Measurements from ENCODE around the gene SZRD1. TPM values are rescaled to one million over a fixed set of nuclear protein-coding genes. Genes with fewer than 3 reads are reported as not detected.

Gene SZRD1
- total and polyA plus RNA-seq, 2 donors (not counting 3 experiments of a cell fraction or from before 2014, with no cell fraction given): 162 to 164 TPM

GRCh38 chr1:16447641-16448040, 80.6 kb downstream of the SZRD1 start:
- no TSS peak for BruUV-seq (replicated peaks)
- no peak for TF ChIP-seq MYC (IDR thresholded peaks at IDR 0.05; ENCODE audit: low read depth, low read length)
- ChIA-PET POLR2A (no interaction called here), CTCF (no interaction called here)
- Histone ChIP-seq H3K9me1 (replicated peaks; ENCODE audit: control insufficient read depth, extremely low read depth, insufficient read depth, low read length) (no peaks in the 10 kb centered on the region), H2AFZ (ENCODE audit: low read depth, low read length) (no peak overlapping the region), H3K4me2 (ENCODE audit: insufficient read depth, low read length) (no peak overlapping the region), H3K9ac (replicated peaks; ENCODE audit: extremely low read depth, insufficient read depth, low read length) (no peak overlapping the region), H3K27me3 (ENCODE audit: control insufficient read depth in 2 of 2, insufficient read depth in 2 of 2, low read length in 2 of 2) (no peaks in the 10 kb centered on the region), H3K4me1 (ENCODE audit: control insufficient read depth, extremely low read depth, insufficient read depth, low read length) (peaks cover 2% of the 10 kb centered on the region), H3K27ac (ENCODE audit: insufficient read depth, low read depth, low read length) (no peak overlapping the region), H3K79me2 (ENCODE audit: control insufficient read depth, insufficient read depth, low read length) (peaks cover 23% of the 10 kb centered on the region), H3K36me3 (ENCODE audit: control insufficient read depth in 2 of 2, extremely low read depth in 1 of 2, insufficient read depth in 2 of 2, low read length in 2 of 2) (peaks cover 31 to 65% of the 10 kb centered on the region in 2 experiments), H4K20me1 (replicated peaks; ENCODE audit: control insufficient read depth, extremely low read depth, insufficient read depth, low read length) (no peaks in the 10 kb centered on the region), H3K4me3 (replicated peaks in 1 of 3; ENCODE audit: insufficient read depth in 1 of 3, low read depth in 1 of 3, low read length in 3 of 3) (no peak overlapping the region), H3K9me3 (replicated peaks; ENCODE audit: control insufficient read depth, insufficient read depth, low read length) (no peaks in the 10 kb centered on the region)
- intact Hi-C loops (cut with micrococcal nuclease) (loop anchor here (10.0 kb wide), 1 partner anchor 243 kb away; no protein-coding TSS in a partner anchor), dilution Hi-C loops (cut with MboI; ENCODE audit: extremely low pct_ligation_motif_present, low sequenced_read_pairs) (no loop called here)
- DNase-seq (ENCODE audit: low read depth, low spot score) (no peak), FAIRE-seq (no peak)

Other genes with a start within 250 kb of the SZRD1 start
- 125 and 141 TPM in 2 replicates for gene EPHA2, start 211.2 kb upstream of the SZRD1 start, total RNA-seq
- 147 and 169 TPM in 2 replicates for gene EPHA2, start 211.2 kb upstream of the SZRD1 start, polyA plus RNA-seq
- gene ARHGEF19, start 154.6 kb upstream of the SZRD1 start, total RNA-seq: 6.2 and 9.2 TPM in 2 replicates
- gene ARHGEF19, start 154.6 kb upstream of the SZRD1 start, polyA plus RNA-seq: 8.0 and 8.4 TPM in 2 replicates
- 3.7 and 3.9 TPM in 2 replicates for gene CPLANE2, start 130.1 kb upstream of the SZRD1 start, total RNA-seq
- 4.6 and 5.9 TPM in 2 replicates for gene CPLANE2, start 130.1 kb upstream of the SZRD1 start, polyA plus RNA-seq
- gene FBXO42, start 14.8 kb upstream of the SZRD1 start, total RNA-seq: 16.3 and 17.3 TPM in 2 replicates
- 17.1 and 20.4 TPM in 2 replicates for gene FBXO42, start 14.8 kb upstream of the SZRD1 start, polyA plus RNA-seq
- not detected in 2 replicates for gene SPATA21, start 70.2 kb downstream of the SZRD1 start, total RNA-seq
- not detected in 2 replicates for gene SPATA21, start 70.2 kb downstream of the SZRD1 start, polyA plus RNA-seq
- gene NECAP2, start 73.5 kb downstream of the SZRD1 start, total RNA-seq: 101 and 107 TPM in 2 replicates
- 137 and 148 TPM in 2 replicates for gene NECAP2, start 73.5 kb downstream of the SZRD1 start, polyA plus RNA-seq
- 1,319 and 2,019 TPM in 2 replicates for gene RNU1-1, start 147.0 kb downstream of the SZRD1 start, total RNA-seq
- under 0.01 and 206 TPM in 2 replicates for gene RNU1-1, start 147.0 kb downstream of the SZRD1 start, polyA plus RNA-seq
- 33.5 and 58.4 TPM in 2 replicates for gene NBPF1, start 246.3 kb downstream of the SZRD1 start, total RNA-seq
- gene NBPF1, start 246.3 kb downstream of the SZRD1 start, polyA plus RNA-seq: 21.1 and 23.0 TPM in 2 replicates

All from endothelial cell of umbilical vein (primary cell).